Right lobe of liver (tissue), 6 donors: ENCODE results near the gene SLC25A43. TPM values are rescaled to one million over a fixed set of nuclear protein-coding genes. Genes with fewer than 3 reads are reported as not detected.

Source experiments
- ATAC-seq, 4 donors: fragments of 200-7000 bp; cut with Tn5 transposase; one replicate each; pipeline ENCODE4 v1.9.1; 2020; ENCODE audit warnings: mild to moderate bottlenecking in 4 of 4, moderate library complexity in 4 of 4
- DNase-seq, 3 donors: peaks; one replicate each; pipeline ENCODE4 v3.0.0-alpha.2; 2020
- H3K27ac ChIP-seq, 3 donors: fragments of 200-600 bp; one replicate each; pipeline ENCODE4 v1.8.0; 2022
- H3K27me3 ChIP-seq, 2 donors: fragments of 200-600 bp; one replicate each; pipeline ENCODE4 v1.8.0; 2022
- H3K36me3 ChIP-seq, 4 donors: fragments of 200-600 bp; sonication (generic) in 1 of 4; one replicate each; pipeline versions ENCODE4 v1.5.1 to v1.8.0; 2017 to 2022; ENCODE audit warnings: control low read depth in 1 of 4
- H3K4me1 ChIP-seq, 4 donors: fragments of 200-600 bp; sonication (generic) in 1 of 4; one replicate each; pipeline versions ENCODE4 v1.5.1 to v1.8.0; 2017 to 2022; ENCODE audit warnings: control low read depth in 1 of 4
- H3K4me3 ChIP-seq, 3 donors: fragments of 200-600 bp; one replicate each; pipeline ENCODE4 v1.8.0; 2022
- H3K9me3 ChIP-seq, 4 donors: fragments of 200-600 bp; sonication (generic) in 1 of 4; one replicate each; pipeline versions ENCODE4 v1.5.1 to v1.8.0; 2017 to 2022; ENCODE audit warnings: control low read depth in 1 of 4
- POLR2A ChIP-seq: fragments of 450-650 bp; IDR thresholded peaks from one replicate; pipeline ENCODE4 v1.6.1; 2017; ENCODE audit warnings: antibody characterized with exemption, mild to moderate bottlenecking
- WGBS: methylation state at CpG from one replicate; pipeline ENCODE4 v1.1.6; 2018; ENCODE audit warnings: low coverage, low lambda C conversion rate; ENCODE audit not compliant: insufficient coverage; ENCODE audit errors: missing lambda C conversion rate; 5-methylcytosine and 5-hydroxymethylcytosine counted together
- intact Hi-C, 2 donors: fragments of 100-400 bp; cut with DNase I; formaldehyde crosslinking; loops; one replicate each; pipeline versions ENCODE4 v1.11.2 to v1.14.1; 2022
- total RNA-seq, 6 experiments: library from RNA; depleted of rRNA in 2 of 6; stranded (reverse); fragments of >200 nt in 2 of 6; fragmentation: NEBNext Ultra II Directional in 3 of 6; extraction: Animal tissue kit (Norgen Biotek cat#: 25700) in 3 of 6; gene quantifications; one replicate each; pipeline versions ENCODE4 v1.1.0 to v1.2.4, GENCODE V29; 2016 to 2023
- TF ChIP-seq, protein P1 (sequence below), 4 donors: fragments of 200-600 bp in 3 of 4; fragments of 450-650 bp in 1 of 4; IDR thresholded peaks; one replicate each; pipeline versions ENCODE4 v1.5.1 to v1.8.0; 2016 to 2022; ENCODE audit warnings: antibody characterized with exemption in 4 of 4, mild to moderate bottlenecking in 2 of 4
- donor health status: DM: no; HTN: yes; CAD: no.
- donor health status: DM: no; HTN: no; CAD: no.
- donor health status: DM: no; HTN: no; CAD: no.
- donor health status: DM: no; HTN: yes; CAD: no.
- donor health status: DM: no; HTN: yes; CAD: no.

The SLC25A43 gene
- total RNA-seq, 6 experiments from 2014 or later, result 6.4 to 21.5 (median 7.5) TPM

DNA sequence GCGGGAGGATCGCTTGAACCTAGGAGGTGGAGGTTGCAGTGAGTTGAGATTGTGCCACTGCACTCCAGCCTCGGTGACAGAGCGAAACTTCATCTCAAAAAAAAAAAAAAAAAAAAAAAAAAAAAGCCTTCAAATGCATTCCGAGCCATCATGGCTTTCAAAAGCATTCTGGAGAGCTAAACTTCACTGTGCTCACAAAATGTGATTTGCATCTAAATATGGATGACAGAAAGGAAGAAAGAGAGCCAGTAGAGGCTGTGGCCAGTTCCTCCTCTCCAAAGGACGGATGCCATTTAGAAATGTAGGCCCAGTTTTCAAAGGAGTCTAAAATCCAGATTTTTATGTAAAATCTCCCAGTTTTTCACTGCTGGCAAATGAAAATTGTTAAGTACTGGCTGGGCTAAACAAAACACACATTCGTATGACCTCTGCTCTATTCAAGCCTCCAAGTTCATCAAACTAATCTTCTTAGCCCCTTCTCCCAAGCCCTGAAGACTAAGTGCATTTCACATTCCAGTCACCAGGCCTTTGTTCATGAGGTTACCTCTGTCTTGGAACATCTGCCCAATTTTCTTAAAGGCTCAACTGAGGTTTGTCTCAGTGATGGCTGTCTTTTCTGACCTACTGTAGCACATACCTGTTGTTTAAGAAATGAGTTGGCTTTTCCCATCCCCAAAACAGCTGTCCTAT, 22.0 kb downstream of the SLC25A43 start:
- no peaks in the 10 kb centered on the region for H3K27me3 ChIP-seq
- H3K4me1 ChIP-seq, result peaks cover 0 to 10% (median 0%) of the 10 kb centered on the region in 4 donors
- no peak for ATAC-seq
- no peak overlapping the region for H3K27ac ChIP-seq
- intact Hi-C loops, result no loop called here
- H3K9me3 ChIP-seq, result no peaks in the 10 kb centered on the region
- H3K36me3 ChIP-seq, result no peaks in the 10 kb centered on the region
- DNase-seq, result no peak
- TF ChIP-seq, protein P1, sequence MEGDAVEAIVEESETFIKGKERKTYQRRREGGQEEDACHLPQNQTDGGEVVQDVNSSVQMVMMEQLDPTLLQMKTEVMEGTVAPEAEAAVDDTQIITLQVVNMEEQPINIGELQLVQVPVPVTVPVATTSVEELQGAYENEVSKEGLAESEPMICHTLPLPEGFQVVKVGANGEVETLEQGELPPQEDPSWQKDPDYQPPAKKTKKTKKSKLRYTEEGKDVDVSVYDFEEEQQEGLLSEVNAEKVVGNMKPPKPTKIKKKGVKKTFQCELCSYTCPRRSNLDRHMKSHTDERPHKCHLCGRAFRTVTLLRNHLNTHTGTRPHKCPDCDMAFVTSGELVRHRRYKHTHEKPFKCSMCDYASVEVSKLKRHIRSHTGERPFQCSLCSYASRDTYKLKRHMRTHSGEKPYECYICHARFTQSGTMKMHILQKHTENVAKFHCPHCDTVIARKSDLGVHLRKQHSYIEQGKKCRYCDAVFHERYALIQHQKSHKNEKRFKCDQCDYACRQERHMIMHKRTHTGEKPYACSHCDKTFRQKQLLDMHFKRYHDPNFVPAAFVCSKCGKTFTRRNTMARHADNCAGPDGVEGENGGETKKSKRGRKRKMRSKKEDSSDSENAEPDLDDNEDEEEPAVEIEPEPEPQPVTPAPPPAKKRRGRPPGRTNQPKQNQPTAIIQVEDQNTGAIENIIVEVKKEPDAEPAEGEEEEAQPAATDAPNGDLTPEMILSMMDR (IDR thresholded peaks at IDR 0.05), result no peak
- no peak for TF ChIP-seq POLR2A
- WGBS, result 81% methylated on average over 7 of the region's 7 CpGs
- no peak overlapping the region for H3K4me3 ChIP-seq

DNA sequence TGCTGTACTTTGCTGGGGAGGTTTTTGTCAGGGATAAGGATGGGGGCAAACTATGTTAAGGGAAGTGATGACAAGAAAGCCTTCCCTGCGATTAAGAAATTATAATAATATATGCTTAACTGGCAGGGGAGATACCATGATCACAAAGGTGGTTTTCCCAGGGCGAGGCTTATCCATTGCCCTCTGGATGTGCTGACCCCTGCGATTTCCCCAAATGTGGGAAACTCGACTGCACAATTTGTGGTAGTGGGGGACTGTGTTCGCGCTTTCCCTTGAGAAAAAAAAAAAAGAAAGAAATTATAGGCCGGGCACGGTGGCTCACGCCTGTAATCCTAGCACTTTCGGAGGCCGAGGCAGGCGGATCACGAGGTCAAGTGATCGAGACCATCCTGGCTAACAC, 24.5 kb downstream of the SLC25A43 start:
- Histone ChIP-seq H3K27ac (no peak overlapping the region), H3K4me1 (peaks cover 0 to 23% (median 0%) of the 10 kb centered on the region in 4 donors), H3K27me3 (no peaks in the 10 kb centered on the region), H3K9me3 (no peaks in the 10 kb centered on the region), H3K4me3 (no peak overlapping the region), H3K36me3 (no peaks in the 10 kb centered on the region)
- DNase-seq, result no peak
- WGBS, result 80% methylated on average over 14 of the region's 14 CpGs
- intact Hi-C loops, result no loop called here
- no peak for TF ChIP-seq POLR2A
- TF ChIP-seq, protein P1 (IDR thresholded peaks at IDR 0.05), result no peak
- no peak for ATAC-seq

DNA sequence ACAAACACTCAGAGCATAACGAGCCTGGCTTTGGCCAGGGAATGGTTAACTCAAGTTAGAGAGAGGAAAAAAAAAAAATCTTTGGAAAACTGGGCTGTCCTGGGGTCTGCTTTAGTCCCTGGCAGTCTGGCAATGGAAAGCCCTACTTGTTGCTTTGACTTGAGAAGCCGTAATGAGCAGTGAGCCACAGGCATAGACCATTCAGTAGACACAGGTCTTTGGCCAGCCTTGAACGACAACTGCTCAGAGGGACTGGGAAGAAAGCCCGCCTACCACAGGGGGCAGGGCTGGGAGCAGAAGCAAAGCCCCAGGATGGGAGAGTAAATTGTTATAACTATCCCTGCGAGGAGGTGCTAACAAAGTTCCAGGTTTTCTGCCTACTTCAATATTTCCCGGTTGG, 25.9 kb downstream of the SLC25A43 start:
- Histone ChIP-seq H3K4me1 (peaks cover 0 to 24% (median 0%) of the 10 kb centered on the region in 4 donors), H3K4me3 (no peak overlapping the region), H3K36me3 (no peaks in the 10 kb centered on the region), H3K9me3 (no peaks in the 10 kb centered on the region), H3K27ac (peak overlapping the region in 1 of 3 donors; percentile 8), H3K27me3 (no peaks in the 10 kb centered on the region)
- 49% methylated on average over 5 of the region's 6 CpGs for WGBS
- ATAC-seq (no peak), DNase-seq (no peak)
- intact Hi-C loops, result no loop called here
- no peak for TF ChIP-seq POLR2A
- TF ChIP-seq, protein P1 (IDR thresholded peaks at IDR 0.05), result no peak

DNA sequence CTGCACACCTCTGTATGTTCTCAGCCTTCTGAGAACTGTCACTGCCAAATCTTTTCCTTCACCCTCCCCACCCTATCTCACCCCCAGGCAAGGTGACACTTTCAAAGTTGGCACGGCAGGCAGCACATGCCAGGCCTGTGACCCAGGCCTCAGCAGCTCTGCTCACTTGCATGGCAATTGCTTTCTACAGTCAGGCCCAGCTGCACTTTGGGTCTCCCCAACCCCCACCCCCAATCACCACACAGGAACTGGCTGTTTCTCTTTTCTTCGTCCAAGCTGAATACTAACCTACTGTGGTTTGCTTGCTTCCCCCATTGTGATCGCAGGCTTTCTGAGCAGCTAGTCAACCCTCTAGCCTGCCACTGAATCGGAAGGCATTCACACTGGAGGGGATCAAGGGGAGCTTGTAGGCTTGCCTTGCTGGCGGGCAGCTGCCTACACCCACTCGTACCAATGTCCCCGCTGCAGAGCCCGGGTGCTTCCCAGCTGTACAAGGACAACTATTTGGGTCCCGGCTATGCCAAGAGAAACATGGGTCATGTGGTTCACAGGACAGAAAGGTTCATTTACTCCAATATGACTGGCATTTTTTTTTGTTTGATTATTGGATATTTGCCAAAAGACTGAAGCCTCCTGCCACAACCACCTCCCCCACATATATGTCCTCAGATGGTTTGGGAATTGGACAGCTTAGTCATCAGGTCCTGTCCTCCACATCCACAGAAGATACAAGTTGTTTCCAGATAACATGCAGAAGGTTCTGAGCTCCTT, 28.1 kb downstream of the SLC25A43 start:
- no peak for TF ChIP-seq POLR2A
- H3K9me3 ChIP-seq, result no peaks in the 10 kb centered on the region
- peaks cover 0 to 24% (median 0%) of the 10 kb centered on the region in 4 donors for H3K4me1 ChIP-seq
- peak overlapping the region in 2 of 3 donors; percentile 23 to 69 for H3K27ac ChIP-seq
- H3K4me3 ChIP-seq, result no peak overlapping the region
- ATAC-seq (peak; percentile 87 to 94 (median 90)), DNase-seq (peak; percentile 49 to 72 (median 61))
- 59% methylated on average over 5 of the region's 9 CpGs for WGBS
- intact Hi-C loops, result no loop called here
- no peaks in the 10 kb centered on the region for H3K27me3 ChIP-seq
- H3K36me3 ChIP-seq, result no peaks in the 10 kb centered on the region

DNA sequence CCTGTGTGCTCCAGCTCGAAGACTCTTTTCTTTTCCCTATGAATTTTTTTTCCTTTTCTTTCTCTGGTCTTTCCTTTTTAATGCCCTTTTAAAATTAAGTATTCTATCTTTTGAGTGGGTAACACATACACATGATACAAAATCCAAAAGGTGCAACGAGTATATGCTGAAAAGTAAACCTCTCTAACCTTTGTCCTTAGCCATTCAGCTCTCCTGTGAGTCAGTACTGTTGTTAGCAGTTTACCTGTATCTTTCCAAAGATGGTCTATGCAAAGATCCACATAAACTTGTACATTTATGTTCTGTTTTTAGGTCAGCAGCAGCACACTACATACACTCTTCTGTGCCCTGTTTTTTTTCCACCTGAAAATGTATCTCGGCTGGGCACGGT, 28.7 kb downstream of the SLC25A43 start:
- 53% methylated on average over 4 of the region's 4 CpGs for WGBS
- peak overlapping the region in 2 of 3 donors; percentile 22 to 69 for H3K27ac ChIP-seq
- peak; percentile 44 to 62 (median 52) for ATAC-seq

More for the DNA sequence above, 28.7 kb downstream of the SLC25A43 start:
- peaks cover 0 to 24% (median 0%) of the 10 kb centered on the region in 4 donors for H3K4me1 ChIP-seq
- no peak overlapping the region for H3K4me3 ChIP-seq
- intact Hi-C loops, result no loop called here
- no peak for TF ChIP-seq POLR2A
- TF ChIP-seq, protein P1 (IDR thresholded peaks at IDR 0.05), result no peak
- DNase-seq, result no peak
- H3K27me3 ChIP-seq, result no peaks in the 10 kb centered on the region
- no peaks in the 10 kb centered on the region for H3K36me3 ChIP-seq
- H3K9me3 ChIP-seq, result no peaks in the 10 kb centered on the region
